ENCODE results near the gene TMEFF1.
A peak's percentile ranks its signal among the peaks of the same experiment; 100 is the strongest.

DNA sequence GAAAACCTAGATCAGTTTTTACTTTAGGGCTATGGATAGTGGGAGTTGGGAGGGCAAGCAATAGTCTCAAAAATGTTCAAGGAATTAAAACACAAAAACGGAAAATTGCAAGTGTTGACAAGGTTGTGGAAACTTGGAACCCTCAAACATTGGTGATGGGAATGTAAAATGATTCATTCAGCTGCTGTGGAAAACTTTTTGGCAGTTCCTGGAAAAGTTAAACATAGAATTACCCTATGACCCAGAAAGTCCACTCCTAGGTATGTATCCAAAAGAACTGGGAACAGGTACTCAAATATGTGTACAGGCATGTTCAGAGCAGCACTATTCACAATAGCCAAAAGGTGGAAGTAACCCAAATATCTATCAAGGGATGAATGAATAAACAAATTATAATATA is 47.2 kb upstream of the TMEFF1 start:
- TF ChIP-seq, protein P1, sequence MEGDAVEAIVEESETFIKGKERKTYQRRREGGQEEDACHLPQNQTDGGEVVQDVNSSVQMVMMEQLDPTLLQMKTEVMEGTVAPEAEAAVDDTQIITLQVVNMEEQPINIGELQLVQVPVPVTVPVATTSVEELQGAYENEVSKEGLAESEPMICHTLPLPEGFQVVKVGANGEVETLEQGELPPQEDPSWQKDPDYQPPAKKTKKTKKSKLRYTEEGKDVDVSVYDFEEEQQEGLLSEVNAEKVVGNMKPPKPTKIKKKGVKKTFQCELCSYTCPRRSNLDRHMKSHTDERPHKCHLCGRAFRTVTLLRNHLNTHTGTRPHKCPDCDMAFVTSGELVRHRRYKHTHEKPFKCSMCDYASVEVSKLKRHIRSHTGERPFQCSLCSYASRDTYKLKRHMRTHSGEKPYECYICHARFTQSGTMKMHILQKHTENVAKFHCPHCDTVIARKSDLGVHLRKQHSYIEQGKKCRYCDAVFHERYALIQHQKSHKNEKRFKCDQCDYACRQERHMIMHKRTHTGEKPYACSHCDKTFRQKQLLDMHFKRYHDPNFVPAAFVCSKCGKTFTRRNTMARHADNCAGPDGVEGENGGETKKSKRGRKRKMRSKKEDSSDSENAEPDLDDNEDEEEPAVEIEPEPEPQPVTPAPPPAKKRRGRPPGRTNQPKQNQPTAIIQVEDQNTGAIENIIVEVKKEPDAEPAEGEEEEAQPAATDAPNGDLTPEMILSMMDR (IDR thresholded peaks at IDR 0.05) = no peak
- peak; percentile 76 for TF ChIP-seq POLR2AphosphoS5 (IDR thresholded peaks at IDR 0.05)

Data from gastroesophageal sphincter (tissue), 3 donors.